Stimulated activated naive CD8-positive, alpha-beta T cell treated with anti-CD3 and anti-CD28 coated beads, Interleukin-15, Interleukin-2, amounts not matched to agents 100 U/mL and 50 U/mL, for 24 hours (primary cell): ENCODE data around the gene SLC26A11.
"Not testable (repeated sequence)": the region's sequence is repeated elsewhere in the genome, so short reads cannot be mapped to it uniquely, and the experiment has no call there.

Source experiments
- ATAC-seq: fragments of 150-1000 bp; cut with Tn5 transposase; one replicate; pipeline ENCODE4 v1.10.0; 2021
- DNase-seq: peaks from one replicate; pipeline ENCODE4 v3.0.0; 2021

The SLC26A11 gene

DNA sequence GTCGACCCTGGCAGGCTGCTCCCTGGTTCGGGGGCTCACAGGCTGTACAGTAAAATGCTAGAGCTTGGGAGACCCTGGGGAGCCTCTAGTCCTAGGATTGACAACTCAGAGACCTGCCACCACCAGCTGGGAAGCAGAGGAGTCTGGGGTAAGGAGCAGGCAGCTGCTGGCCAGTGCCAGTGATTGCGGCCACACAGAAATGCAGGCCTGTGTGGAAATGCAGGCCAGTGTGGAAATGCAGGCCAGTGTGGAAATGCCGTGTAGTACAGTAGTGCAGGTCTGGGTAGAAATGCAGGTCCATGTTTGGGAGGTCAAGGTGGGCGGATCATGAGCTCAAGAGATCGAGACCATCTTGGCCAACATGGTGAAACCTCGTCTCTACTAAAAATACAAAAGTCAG lies 23.6 kb upstream of the SLC26A11 start:
- ATAC-seq (no peak), DNase-seq (no peak)

DNA sequence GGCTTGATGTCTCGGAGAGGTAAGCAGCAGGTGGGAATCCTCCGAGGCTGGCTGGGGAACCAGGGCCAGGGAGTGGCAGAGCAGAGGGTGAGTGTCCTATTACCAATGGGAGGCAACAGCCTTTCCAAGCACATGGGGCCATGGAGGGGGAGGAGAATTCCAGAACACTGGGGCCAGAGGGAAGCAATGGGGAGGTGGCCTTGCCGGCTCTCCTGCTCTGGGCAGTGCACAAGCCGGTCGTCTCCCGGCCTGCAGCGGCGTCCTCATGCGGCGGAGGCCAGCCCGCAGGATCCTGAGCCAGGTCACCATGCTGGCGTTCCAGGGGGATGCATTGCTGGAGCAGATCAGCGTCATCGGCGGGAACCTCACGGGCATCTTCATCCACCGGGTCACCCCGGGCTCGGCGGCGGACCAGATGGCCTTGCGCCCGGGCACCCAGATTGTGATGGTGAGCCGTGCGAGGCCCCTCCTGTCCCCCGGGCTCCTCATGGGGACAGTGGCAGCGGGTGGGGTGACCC lies 22.0 kb upstream of the SLC26A11 start:
- no peak for DNase-seq

DNA sequence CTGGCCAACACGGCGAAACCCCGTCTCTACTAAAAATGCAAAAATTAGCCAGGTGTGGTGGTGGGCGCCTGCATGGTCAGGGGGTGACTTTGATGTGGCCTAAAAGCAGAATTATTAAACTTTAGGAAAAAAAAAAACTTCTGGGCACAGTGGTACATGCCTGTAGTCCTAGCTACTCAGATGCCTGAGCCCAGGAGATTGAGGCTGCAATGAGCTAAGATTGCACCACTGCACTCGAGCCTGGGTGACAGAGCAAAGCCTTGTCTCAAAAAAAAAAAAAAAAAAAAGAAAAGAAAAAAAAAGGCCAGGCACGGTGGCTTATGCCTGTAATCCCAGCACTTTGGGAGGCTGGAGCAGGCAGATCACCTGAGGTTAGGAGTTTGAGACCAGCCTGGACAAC lies 20.9 kb upstream of the SLC26A11 start:
- DNase-seq, ATAC-seq: not testable (repeated sequence)

More for the DNA sequence above, 22.0 kb upstream of the SLC26A11 start:
- no peak for ATAC-seq

DNA sequence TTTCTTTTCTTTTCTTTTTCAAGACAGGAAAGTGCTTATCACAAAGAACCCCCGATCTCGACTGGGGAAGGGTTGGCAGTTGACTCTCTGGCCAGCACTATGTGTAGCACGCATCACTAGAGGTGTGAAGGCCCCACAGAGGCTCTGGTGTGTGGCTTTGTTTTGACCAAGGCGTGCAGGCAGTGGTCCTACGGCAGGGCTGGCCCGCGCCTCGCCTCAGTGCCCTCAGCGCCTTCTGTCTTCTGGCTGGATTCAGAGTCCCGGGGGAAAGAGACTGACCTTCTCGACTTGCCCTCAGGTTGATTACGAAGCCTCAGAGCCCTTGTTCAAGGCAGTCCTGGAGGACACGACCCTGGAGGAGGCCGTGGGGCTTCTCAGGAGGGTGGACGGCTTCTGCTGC lies 18.8 kb upstream of the SLC26A11 start:
- ATAC-seq (no peak), DNase-seq (no peak)

DNA sequence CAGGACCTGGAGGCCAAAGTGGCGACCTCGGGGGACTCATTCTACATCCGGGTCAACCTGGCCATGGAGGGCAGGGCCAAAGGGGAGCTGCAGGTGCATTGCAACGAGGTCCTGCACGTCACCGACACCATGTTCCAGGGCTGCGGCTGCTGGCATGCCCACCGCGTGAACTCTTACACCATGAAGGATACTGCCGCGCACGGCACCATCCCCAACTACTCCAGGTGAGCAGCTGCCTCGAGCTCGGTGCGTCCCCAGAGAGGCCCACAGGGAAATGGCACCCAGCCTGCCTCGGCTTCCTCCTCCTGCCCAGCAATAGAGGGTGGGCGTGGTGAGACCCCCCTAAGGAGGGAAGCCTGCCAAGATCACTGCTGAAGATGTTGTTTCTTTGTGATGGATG lies 18.0 kb upstream of the SLC26A11 start:
- ATAC-seq (no peak), DNase-seq (no peak)

DNA sequence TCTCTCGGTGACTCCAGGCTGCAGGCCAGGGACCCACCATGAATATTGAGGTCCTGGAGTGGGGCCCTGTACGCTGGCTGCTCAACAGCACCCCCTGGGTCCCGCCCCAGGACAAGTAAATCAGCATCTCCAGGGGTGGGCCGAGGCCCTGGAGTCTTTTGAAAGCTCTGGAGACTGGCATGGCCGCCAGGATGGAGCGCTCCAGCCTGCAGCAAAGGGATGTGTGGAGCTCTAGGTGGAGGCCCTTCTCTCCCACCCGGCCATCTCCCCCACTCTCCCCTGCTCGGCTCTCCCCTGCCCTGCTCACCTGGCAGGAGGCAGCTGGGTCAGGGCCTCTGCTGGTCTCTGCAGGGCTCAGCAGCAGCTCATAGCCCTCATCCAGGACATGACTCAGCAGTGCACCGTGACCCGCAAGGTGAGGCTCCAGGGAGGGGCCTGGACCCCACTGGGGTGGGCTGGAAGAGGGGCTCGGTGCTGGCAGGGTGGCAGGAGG lies 16.7 kb upstream of the SLC26A11 start:
- ATAC-seq (no peak), DNase-seq (no peak)

DNA sequence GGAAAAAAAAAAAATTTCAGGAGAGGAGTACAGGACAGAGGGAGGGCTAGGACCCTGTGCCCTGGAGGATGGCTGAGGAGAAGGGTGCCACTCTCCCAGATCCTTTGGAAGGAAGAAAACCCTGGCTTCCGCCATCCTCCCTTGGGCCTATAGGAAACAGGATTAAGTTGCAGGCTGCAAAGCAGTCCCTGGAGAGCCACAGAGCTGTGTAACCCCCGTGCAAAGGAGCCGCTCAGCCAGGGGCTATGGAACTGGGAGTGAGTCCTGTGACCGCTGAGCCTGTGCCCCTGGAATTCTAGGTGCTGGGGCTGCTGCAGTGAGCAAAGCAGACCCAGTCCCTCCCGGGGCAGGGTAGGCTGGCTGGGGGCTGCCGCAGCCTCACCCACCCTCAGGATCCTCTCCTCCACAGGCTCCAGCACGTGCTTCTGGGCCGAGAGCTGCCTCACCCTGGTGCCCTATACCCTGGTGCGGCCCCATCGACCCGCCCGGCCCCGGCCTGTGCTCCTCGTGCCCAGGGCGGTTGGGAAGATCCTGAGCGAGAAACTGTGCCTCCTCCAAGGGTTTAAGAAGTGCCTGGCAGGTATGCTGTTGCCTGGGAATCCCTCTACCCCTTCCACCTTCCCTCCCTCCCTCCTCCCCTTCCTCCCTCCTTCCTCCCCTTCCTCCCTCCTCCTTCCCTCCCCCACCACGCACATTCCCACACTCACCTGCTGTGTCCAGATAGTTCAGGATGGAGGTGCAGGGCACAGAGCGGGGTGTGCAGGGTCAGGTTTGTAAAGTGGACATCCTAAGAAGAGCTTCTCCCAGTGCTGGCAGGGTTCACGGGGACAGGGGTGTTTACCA lies 15.4 kb upstream of the SLC26A11 start:
- DNase-seq (no peak), ATAC-seq (no peak)

DNA sequence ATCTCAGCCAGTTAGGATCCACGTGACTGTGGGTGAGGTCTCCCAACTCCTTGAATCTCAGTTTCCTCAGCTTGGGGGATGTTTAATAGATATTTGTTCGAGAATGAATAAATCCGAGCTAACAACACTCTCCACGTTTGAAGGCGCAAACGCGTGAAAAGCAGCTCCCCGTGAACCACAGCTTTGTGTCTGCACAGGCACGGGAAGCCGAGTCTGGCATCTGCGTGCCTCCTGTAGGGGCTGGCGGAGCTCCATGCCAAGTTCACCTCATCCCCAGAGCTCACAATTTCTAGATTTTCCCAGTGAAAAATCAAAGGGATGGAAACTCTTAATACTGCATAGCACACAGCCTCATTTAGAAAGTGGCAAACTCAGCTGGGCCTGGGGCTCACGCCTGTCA lies 14.4 kb upstream of the SLC26A11 start:
- ATAC-seq (no peak), DNase-seq (no peak)

DNA sequence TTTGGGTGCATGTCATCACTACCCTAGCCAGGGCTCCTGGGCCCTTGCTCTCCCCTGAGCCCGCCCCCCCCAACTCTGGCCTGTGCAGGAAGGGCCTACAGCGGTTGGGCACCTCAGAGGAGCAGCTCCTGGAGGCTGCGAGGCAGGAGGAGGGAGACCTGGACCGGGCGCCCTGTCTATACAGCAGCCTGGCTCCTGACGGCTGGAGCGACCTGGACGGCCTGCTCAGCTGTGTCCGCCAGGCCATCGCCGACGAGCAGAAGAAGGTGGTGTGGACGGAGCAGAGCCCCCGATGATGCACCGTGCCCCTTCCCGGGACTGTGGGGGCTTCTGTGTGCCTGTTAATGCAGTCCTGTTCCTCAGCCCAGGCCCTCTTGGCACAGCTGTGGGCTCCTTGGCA lies 12.2 kb upstream of the SLC26A11 start:
- ATAC-seq (no peak), DNase-seq (no peak)

DNA sequence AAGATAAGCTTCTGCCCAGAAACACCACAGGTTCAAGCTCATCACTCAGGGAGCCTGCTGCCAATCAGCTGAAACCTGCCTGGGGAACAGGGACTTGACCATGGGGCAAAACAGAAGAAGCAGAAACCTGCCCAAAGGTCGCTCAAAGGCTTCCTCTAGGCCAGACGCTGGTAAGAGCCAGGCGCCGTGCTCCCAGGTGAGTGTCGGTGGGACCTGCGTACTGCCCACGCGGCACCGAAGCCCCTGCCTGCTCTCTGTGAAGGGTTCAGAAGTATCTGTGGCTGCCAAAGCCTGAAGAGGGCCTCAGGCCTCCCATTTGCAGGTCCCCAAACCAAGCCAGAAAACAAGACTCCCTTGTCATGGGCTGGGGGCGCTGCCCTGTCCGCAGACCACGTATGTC lies 10.5 kb upstream of the SLC26A11 start:
- DNase-seq (no peak), ATAC-seq (no peak)

DNA sequence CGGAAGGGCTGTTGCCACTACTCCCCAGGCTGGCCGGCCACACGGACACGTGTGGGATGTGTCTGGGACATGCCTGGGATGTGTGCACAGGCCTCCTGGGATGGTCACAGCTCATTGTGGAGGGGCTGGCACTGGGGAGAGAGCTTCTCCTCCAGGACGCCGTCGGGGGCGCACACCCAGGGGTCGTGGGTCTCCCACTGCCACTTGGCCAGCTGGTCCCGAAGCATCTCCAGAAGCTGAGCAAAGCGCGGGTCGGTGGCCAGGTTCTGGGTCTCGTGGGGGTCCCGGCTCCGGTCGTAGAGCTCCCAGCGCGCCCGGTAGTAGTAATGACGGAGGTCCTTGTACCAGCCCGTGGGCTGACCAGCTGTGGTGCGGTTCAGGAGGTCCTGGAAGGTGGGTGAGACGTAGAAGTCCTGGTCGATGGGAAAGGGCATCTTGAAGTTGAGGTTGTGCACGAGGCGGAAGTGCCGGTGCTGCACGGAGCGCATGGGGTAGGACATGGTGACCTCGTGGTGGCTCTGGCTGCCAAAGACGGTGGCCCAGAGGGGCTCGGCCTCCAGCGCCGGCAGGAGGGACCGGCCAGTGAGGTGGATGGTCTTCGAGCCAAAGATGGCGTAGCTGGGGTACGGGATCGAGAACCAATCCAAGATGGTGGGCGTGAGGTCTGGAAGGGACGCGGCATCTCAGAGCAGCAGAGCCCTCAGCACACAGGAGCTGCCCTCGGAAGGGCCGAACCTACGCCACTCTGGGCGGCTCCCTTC lies 9.7 kb upstream of the SLC26A11 start:
- ATAC-seq, result no peak
- no peak for DNase-seq

DNA sequence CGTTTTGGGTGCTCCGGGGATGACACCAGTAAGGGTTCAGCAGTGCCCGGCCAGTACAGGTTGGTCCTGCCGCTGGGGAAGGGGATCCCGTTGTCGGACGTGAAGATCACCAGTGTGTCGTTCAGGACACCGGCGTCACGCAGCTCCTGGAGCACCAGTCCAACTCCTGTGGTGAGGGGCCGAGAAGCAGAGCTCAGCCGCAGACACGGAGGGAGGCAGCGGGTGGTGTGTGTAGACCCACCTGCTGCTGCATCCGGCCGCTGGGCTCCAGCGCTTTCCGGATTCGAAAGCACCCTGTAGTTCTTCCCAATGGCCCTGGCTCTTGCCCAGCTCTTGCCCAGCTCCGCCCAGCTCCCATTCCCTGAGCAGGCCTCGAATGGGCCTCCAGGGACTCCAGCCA lies 8.1 kb upstream of the SLC26A11 start:
- DNase-seq (no peak), ATAC-seq (no peak)

DNA sequence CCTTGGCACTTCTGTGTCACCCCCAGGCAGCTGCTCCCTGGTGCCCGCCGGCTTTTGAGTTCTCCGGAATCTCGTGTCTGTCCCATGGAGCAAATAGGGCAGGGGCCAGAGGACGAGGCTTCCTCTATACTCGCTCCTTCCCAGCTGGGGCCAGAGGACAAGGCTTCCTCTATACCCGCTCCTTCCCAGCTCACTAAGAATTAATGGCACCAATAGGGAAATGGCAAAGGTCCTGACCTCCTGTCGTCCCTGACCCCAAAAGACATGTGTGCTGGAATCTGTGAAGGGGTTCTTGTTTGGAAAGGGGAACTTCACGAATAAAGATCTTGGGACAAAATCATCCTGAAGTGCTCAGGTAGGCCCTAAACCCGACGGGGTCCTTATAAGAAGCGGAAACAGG lies 7.7 kb upstream of the SLC26A11 start:
- DNase-seq (no peak), ATAC-seq (no peak)

DNA sequence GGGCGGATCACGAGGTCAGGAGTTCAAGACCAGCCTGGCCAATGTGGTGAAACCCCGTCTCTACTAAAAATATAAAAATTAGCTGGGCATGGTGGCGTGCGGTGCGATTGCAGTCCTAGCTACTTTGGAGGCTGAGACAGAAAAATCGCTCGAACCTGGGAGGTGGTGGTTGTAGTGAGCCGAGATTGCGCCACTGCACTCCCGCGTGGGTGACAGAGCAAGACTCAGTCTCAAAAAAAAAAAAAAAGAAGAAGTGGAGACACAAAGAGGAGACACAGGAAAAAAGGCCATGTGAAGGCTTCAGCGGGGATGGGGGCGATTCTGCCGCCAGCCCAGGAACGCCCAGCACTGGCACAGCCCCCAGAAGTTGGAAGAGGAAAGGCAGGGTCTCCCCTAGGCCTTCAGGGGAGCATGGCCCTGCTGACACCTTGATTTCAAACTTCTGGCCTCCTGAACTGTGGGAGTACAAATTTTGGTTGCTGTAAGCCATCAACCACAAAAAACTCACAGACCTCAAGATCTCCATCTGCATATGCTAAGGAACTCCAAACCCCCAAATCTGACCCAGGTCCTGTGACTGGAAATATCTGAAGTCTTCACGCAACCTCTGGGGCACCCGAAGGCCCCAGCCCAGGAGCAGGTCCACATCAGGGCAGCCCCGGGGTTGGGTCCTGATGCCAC lies 7.1 kb upstream of the SLC26A11 start:
- ATAC-seq (no peak), DNase-seq (no peak)

DNA sequence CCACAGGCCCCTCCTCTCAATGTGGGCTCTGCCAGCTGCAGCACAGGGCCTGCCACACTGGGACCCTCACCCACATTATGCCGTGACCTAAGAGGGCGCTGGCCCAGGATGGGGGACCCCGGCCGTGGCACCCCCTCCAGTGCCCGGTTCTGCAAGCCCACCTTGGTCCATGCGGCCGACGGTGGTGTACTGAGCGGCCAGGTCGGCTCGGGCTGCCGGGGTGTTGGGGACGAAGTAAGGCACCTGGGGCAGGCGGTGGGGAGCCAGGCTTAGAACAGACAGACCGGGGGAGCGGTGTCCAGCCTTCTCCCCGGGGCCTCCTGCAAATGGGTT lies 6.6 kb upstream of the SLC26A11 start:
- ATAC-seq, result no peak
- no peak for DNase-seq

DNA sequence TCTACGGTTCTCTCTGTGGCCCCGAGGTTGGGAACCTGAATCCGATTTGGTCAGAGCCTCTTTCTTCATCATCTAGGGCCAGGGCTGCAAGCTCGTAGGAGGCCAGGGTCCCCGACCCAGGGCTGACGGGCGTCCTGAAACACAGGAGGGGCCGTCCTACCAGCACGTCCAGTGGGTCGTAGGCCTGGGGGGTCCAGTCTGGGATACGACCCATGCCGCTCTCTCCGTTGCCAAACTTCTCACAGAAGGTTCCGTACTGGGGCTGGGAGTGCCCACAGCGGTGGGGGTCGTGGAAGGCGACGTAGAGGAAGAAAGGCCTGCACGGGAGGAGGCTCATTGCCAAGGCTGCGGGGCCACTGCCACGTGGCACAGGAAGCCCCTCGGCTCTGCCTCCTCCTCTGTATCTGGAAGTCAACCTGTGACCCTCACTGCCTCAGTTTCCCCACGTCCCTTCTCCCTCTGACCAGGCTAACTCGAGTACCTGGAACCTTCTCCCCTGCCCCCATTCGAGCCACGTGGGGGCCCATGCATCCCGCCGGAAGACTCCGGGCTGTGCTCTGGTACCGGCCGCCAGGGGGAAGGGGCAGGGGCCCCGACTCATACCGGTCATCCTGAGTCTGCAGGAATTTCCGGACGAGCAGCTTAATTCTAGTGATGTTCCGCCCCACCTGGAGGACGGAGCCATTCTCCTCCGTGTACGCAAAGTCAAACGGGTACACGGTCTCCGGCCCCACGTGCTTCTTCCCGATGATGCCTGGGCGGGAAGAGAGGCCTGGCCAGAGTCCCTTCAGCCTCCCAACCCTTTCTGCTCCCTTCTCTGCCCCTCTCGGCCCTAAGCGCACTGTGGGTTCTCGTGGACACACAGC lies 6.0 kb upstream of the SLC26A11 start:
- DNase-seq, result no peak
- no peak for ATAC-seq

DNA sequence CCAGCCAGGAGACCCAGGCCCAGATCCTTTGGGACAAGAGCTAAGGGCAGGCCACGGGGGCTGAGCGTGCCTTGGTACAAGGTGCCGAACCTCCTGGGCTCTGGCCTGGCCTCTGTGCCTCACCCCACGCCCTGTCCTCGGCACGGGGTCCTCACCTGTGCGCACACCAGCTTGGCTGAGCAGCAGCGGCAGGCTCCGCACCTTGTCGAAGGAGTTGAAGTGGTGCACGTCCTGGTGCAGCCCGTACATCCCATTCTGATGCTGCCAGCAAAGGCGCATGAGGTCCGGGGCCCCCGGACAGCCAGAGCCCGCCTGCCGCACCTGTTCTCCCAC lies 5.4 kb upstream of the SLC26A11 start:
- DNase-seq (no peak), ATAC-seq (no peak)

DNA sequence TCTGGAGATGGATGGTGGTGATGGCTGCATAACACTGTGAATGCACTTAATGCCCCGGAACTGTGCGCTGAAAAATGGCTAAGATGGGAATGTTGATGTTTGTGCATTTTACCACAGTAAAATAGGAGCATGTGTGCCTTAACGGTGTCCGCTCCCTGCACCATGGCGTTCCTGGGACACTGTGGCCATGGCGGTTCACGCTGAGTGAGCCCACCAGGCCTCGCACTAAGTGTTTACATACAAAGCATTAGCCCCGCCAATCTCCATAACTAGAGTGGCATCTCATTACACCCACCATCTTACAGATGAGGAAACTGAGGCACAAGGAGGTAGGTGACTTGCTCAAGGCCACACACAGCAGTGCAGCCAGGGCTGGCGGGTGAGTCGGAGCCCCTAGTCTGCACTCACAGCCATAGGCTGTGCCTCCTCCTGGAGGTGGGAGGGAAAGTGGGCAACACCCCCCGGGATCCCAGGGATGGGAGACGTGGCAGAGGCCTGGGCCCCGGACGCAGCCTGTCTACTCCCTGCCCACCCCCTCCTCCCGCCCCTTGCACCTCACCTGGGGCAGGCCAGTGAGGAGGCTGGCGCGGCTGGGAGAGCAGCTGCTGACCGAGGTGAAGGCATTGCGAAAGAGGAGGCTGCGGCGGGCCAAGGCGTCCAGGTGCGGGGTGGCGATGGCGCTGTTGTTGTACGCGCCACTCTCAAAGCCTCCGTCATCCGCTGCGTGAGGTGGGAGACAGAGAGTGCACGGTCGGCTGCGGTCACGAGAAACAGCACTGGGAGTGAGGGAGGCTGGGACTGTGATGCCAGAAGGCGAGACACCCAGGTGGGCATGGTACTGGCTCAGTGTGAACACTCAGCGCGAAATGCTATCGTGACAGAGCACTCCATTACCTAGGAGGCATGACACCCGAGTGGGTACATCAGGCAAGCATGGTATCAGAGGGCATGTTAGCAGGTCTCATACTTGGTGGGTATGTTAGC lies 3.5 kb upstream of the SLC26A11 start:
- ATAC-seq (no peak), DNase-seq (no peak)

DNA sequence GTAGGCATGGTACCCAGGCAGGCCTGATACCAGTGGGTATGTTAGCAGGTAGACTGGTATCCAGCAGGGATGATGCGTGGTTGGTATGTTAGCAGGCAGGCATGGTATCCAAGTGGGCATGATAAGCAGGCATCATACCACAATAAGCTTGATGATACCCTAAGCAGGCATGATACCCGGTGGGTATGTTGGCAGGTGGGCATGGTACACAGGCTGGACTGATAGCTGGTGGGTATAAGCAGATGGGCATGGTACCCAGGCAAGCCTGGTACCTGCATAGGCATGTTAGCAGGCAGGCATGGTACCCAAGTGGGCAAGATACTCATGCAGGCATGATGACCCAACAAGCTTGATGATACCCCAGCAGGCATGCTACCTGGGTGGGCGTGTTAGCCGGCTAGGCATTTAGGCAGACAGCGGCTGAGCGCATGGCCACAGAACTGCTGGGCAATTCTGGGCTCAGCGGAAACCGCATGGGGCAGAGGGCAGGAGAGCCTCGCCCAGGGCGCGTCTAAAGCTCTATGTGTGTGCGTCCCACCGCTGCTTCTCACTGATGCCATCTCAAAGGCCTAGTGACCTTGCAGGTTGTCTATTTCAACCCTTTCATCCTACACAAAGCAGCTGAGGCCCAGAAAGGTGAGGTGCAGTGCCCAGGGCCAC lies 2.4 kb upstream of the SLC26A11 start:
- DNase-seq (no peak), ATAC-seq (no peak)

DNA sequence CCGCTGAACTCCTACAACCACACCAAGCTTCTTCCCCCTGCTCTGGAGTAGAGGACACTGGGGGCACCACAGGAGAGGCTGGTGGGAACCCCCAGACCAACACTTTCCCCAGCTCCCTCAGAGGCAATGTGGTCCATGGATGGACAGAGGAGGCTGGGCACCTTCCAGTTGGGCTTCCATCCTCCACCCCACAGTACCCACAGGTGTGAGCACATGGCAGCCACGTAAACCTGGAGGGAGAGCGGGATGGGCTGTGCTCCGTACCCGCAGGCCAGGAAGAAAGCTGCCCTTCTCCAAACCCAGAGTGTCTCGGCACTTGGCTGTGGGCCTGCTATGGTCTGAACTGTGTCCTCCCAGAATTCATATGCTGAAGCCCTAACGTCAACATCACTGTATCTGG lies 1.8 kb upstream of the SLC26A11 start:
- ATAC-seq, result no peak
- no peak for DNase-seq
